HCT116 (cell line): ENCODE measurements around the gene ANXA6. TPM values are rescaled to one million over a fixed set of nuclear protein-coding genes. Genes with fewer than 3 reads are reported as not detected.

Experiments
- ATAC-seq: fragments of 200-7000 bp; cut with Tn5 transposase; 2 replicates; pipeline ENCODE4 v1.9.1; 2020; ENCODE audit warnings: mild to moderate bottlenecking, moderate library complexity
- BruUV-seq: library from RNA; stranded (reverse); fragments of 400-500 nt; replicated peaks from 2 replicates; lab custom pipeline; 2021; lab: Mats Ljungman, UMichigan
- CTCF ChIA-PET: fragments of 300-600 bp; sonication (Branson Sonifier 250); formaldehyde crosslinking; loops from one replicate; lab custom pipeline; 2021; ENCODE audit warnings: antibody characterized with exemption; lab: Charles Lee
- POLR2A ChIA-PET: fragments of 300-600, 350-600 bp; sonication (Branson Sonifier 250); formaldehyde crosslinking; loops from one replicate; lab custom pipeline; 2021; ENCODE audit warnings: antibody characterized with exemption; lab: Charles Lee
- RAD21 ChIA-PET, 2 experiments: fragments of 300-600 bp; sonication (Branson Sonifier 250); formaldehyde crosslinking; loops; one replicate each; lab custom pipeline; 2023; ENCODE audit warnings: low total read pairs in 2 of 2; ENCODE audit not compliant: uncharacterized antibody in 2 of 2, unreplicated experiment in 2 of 2, low non-redundant PET in 1 of 2; lab: Charles Lee
- DNase-seq: peaks from one replicate; pipeline ENCODE4 v3.0.0-alpha.2; 2010; ENCODE audit warnings: low read depth, low spot score
- H2AFZ ChIP-seq: fragments of 200-600 bp; shearing (Covaris generic), sonication (generic); 2 replicates; pipeline ENCODE4 v1.6.1; 2017; ENCODE audit warnings: low read depth, mixed run types, mixed read lengths, antibody characterized with exemption, low read length; ENCODE audit not compliant: poor library complexity, severe bottlenecking
- H3K27ac ChIP-seq: 2 replicates; pipeline ENCODE4 v1.5.1; 2012; ENCODE audit warnings: low read depth, low read length
- H3K27me3 ChIP-seq: fragments of 200-600 bp; sonication (generic); 2 replicates; pipeline ENCODE4 v1.6.1; 2016; ENCODE audit warnings: mixed run types, low read length, mixed read lengths; ENCODE audit not compliant: insufficient read depth
- H3K36me3 ChIP-seq, 2 experiments: fragments of 200-500 bp in 1 of 2; fragments of 200-600 bp in 1 of 2; sonication (Bioruptor generic) in 1 of 2; sonication (generic) in 1 of 2; 2 replicates each; pipeline versions ENCODE4 v1.5.1 to v1.6.1; 2014 to 2016; ENCODE audit warnings: low read length in 2 of 2, inconsistent platforms in 1 of 2, mixed read lengths in 1 of 2, mixed run types in 1 of 2; ENCODE audit not compliant: insufficient read depth in 2 of 2, control insufficient read depth in 1 of 2
- H3K4me1 ChIP-seq, 2 experiments: fragments of 200-600 bp in 1 of 2; sonication (generic) in 1 of 2; 2 replicates each; pipeline versions ENCODE4 v1.5.1 to v1.6.1; 2012 to 2017; ENCODE audit warnings: low read length in 2 of 2, inconsistent platforms in 1 of 2, mild to moderate bottlenecking in 1 of 2, mixed read lengths in 1 of 2, mixed run types in 1 of 2, moderate library complexity in 1 of 2; ENCODE audit not compliant: insufficient read depth in 2 of 2, control insufficient read depth in 1 of 2
- H3K4me2 ChIP-seq: fragments of 200-600 bp; sonication (generic); 2 replicates; pipeline ENCODE4 v1.6.1; 2017; ENCODE audit warnings: mixed run types, low read length, mixed read lengths
- H3K4me3 ChIP-seq, 2 experiments: fragments of 200-600 bp in 1 of 2; sonication (generic) in 1 of 2; replicated peaks in 1 of 2; 2 replicates each; pipeline ENCODE4 v1.5.1; 2011 to 2016; ENCODE audit warnings: low read length in 2 of 2, control low read depth in 1 of 2, low read depth in 1 of 2, mild to moderate bottlenecking in 1 of 2, mixed read lengths in 1 of 2, mixed run types in 1 of 2
- H3K79me2 ChIP-seq: fragments of 200-600 bp; sonication (generic); 2 replicates; pipeline ENCODE4 v1.6.1; 2017; ENCODE audit warnings: mild to moderate bottlenecking, mixed run types, low read length, moderate library complexity, mixed read lengths; ENCODE audit not compliant: insufficient read depth
- H3K9ac ChIP-seq: fragments of 200-600 bp; sonication (generic); 2 replicates; pipeline ENCODE4 v1.6.1; 2016; ENCODE audit warnings: low read length, mixed read lengths
- H3K9me2 ChIP-seq: fragments of 200-600 bp; sonication (generic), shearing (Covaris generic); 2 replicates; pipeline ENCODE4 v1.6.1; 2017; ENCODE audit warnings: mixed run types, mild to moderate bottlenecking, moderate library complexity; ENCODE audit not compliant: insufficient read depth
- H3K9me3 ChIP-seq, 2 experiments: fragments of 200-500 bp in 1 of 2; fragments of 200-600 bp in 1 of 2; sonication (Bioruptor generic) in 1 of 2; sonication (generic) in 1 of 2; 2 replicates each; pipeline ENCODE4 v1.6.1; 2014 to 2017; ENCODE audit warnings: low read length in 2 of 2, mixed read lengths in 2 of 2, inconsistent platforms in 1 of 2, low read depth in 1 of 2, mild to moderate bottlenecking in 1 of 2, mixed run types in 1 of 2, moderate library complexity in 1 of 2; ENCODE audit not compliant: control insufficient read depth in 1 of 2, insufficient read depth in 1 of 2
- H4K20me1 ChIP-seq: fragments of 200-600 bp; sonication (generic), shearing (Covaris generic); 2 replicates; pipeline ENCODE4 v1.6.1; 2017; ENCODE audit warnings: mixed run types, mild to moderate bottlenecking, moderate library complexity; ENCODE audit not compliant: insufficient read depth
- CBX3 ChIP-seq: IDR thresholded peaks from 2 replicates; pipeline ENCODE4 v1.6.1; 2012; ENCODE audit warnings: low read depth
- EGR1 ChIP-seq: IDR thresholded peaks from 2 replicates; pipeline ENCODE4 v1.6.1; 2012; ENCODE audit warnings: low read depth
- FOSL1 ChIP-seq: IDR thresholded peaks from 2 replicates; pipeline ENCODE4 v1.6.1; 2012; ENCODE audit warnings: low read depth
- JUND ChIP-seq: IDR thresholded peaks from 2 replicates; pipeline ENCODE4 v1.6.1; 2012
- SIN3A ChIP-seq: IDR thresholded peaks from 2 replicates; pipeline ENCODE4 v1.6.1; 2012; ENCODE audit warnings: low read depth
- SP1 ChIP-seq: IDR thresholded peaks from 2 replicates; pipeline ENCODE4 v1.6.1; 2012; ENCODE audit warnings: low read depth
- SRF ChIP-seq: IDR thresholded peaks from 2 replicates; pipeline ENCODE4 v1.6.1; 2012; ENCODE audit warnings: low read depth
- TCF7L2 ChIP-seq: IDR thresholded peaks from 2 replicates; pipeline ENCODE4 v1.7.0; 2011; ENCODE audit warnings: borderline replicate concordance, inconsistent platforms; ENCODE audit not compliant: insufficient read depth, insufficient read length; ENCODE audit errors: extremely low read depth
- intact Hi-C: fragments of 100-400 bp; cut with micrococcal nuclease; formaldehyde crosslinking; loops from 2 replicates; pipeline ENCODE4 v1.10.0; 2022
- total RNA-seq: library from RNA; stranded (reverse); gene quantifications from one replicate; pipeline ENCODE4 v1.2.1, GENCODE V29; 2021; ENCODE audit not compliant: unreplicated experiment
- TF ChIP-seq, protein P1 (sequence below): IDR thresholded peaks from 2 replicates; pipeline ENCODE4 v1.6.1; 2012

Gene ANXA6
- total RNA-seq, 1 experiment from 2014 or later, result 71.9 TPM

- Histone ChIP-seq H3K36me3 (no peaks in the 10 kb centered on the region), H3K27ac (no peak overlapping the region), H3K79me2 (no peaks in the 10 kb centered on the region), H3K4me1 (peaks cover 0 to 8% of the 10 kb centered on the region in 2 experiments; a peak in 1 of 4 replicates), H3K9ac (no peak overlapping the region), H3K27me3 (no peaks in the 10 kb centered on the region), H4K20me1 (no peaks in the 10 kb centered on the region), H3K4me3 (no peak overlapping the region), H3K9me2 (no peaks in the 10 kb centered on the region), H3K9me3 (no peaks in the 10 kb centered on the region)
- intact Hi-C loops, result no loop called here
- BruUV-seq, result no TSS peak
- POLR2A ChIA-PET, result interaction anchor here (0.6 to 0.9 kb wide), 3 partner anchors 8 to 61 kb away, joined by 3 to 4 read pairs (median 3); partner anchors contain the start of gene GM2A
- RAD21 ChIA-PET, result interaction anchor here in 1 of 2 experiments (0.7 kb wide), 1 partner anchor 373 kb away, joined by 3 read pairs; no protein-coding TSS in a partner anchor
- DNase-seq, result no peak
- peak; percentile 74 for ATAC-seq
- CTCF ChIA-PET, result no interaction called here
- no peak for TF ChIP-seq EGR1
- TF ChIP-seq, all 23 proteins: peak for 0
- H3K4me2 ChIP-seq, result no peak overlapping the region
- no peak overlapping the region for H2AFZ ChIP-seq
Observed at GRCh38 chr5:151191661-151192060, 34.1 kb upstream of the ANXA6 start.

- Histone ChIP-seq H3K27me3 (no peaks in the 10 kb centered on the region), H3K4me1 (peaks cover 0 to 8% of the 10 kb centered on the region in 2 experiments; a peak in 1 of 4 replicates), H3K9me2 (no peaks in the 10 kb centered on the region), H3K9me3 (no peaks in the 10 kb centered on the region), H2AFZ (no peak overlapping the region), H3K36me3 (no peaks in the 10 kb centered on the region), H3K9ac (no peak overlapping the region), H4K20me1 (no peaks in the 10 kb centered on the region), H3K4me3 (no peak overlapping the region), H3K27ac (no peak overlapping the region), H3K79me2 (no peaks in the 10 kb centered on the region), H3K4me2 (no peak overlapping the region)
- ATAC-seq (no peak), DNase-seq (no peak)
- no TSS peak for BruUV-seq
- intact Hi-C loops, result no loop called here
- CTCF ChIA-PET, result no interaction called here
- TF ChIP-seq SIN3A, result no peak
- TF ChIP-seq CBX3, result no peak
- TF ChIP-seq, protein P1, sequence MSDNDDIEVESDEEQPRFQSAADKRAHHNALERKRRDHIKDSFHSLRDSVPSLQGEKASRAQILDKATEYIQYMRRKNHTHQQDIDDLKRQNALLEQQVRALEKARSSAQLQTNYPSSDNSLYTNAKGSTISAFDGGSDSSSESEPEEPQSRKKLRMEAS, result no peak
- TF ChIP-seq SRF, result no peak
- TF ChIP-seq SP1, result no peak
- TF ChIP-seq TCF7L2, result no peak
- TF ChIP-seq FOSL1, result no peak
- no peak for TF ChIP-seq JUND
- RAD21 ChIA-PET, result no interaction called here
- POLR2A ChIA-PET, result no interaction called here
Observed at GRCh38 chr5:151189151-151189550, 31.6 kb upstream of the ANXA6 start.
